ENCODE measurements around the gene SNTA1. TPM values are rescaled to one million over a fixed set of nuclear protein-coding genes. Genes with fewer than 3 reads are reported as not detected.
"Not testable (repeated sequence)": the region's sequence is repeated elsewhere in the genome, so short reads cannot be mapped to it uniquely, and the experiment has no call there.

Gene SNTA1
- total RNA-seq, 2 donors from 2014 or later = 4.5 to 5.7 TPM

GRCh38 chr20:33443006-33443511, 504 bp downstream of the SNTA1 start:
- no peaks in the 10 kb centered on the region for H3K36me3 ChIP-seq
- H3K9me3 ChIP-seq = no peaks in the 10 kb centered on the region
- H3K4me1 ChIP-seq = no peaks in the 10 kb centered on the region
- H3K9ac ChIP-seq (ENCODE audit: low read depth in 2 of 2, low read length in 2 of 2) = peak overlapping the region; percentile 66 to 86
- intact Hi-C loops (cut with DNase I) = no loop called here
- H3K4me3 ChIP-seq = peak overlapping the region; percentile 71
- H3K27ac ChIP-seq = peak overlapping the region; percentile 69
- no peaks in the 10 kb centered on the region for H3K27me3 ChIP-seq
- peak; percentile 29 for DNase-seq
- no peak for TF ChIP-seq CTCF (IDR thresholded peaks at IDR 0.05)

GRCh38 chr20:33442136-33443005, 1.2 kb downstream of the SNTA1 start:
- Histone ChIP-seq H3K36me3 (no peaks in the 10 kb centered on the region), H3K9me3 (no peaks in the 10 kb centered on the region), H3K9ac (ENCODE audit: low read depth in 2 of 2, low read length in 2 of 2) (peak overlapping the region; percentile 66 to 86), H3K27me3 (no peaks in the 10 kb centered on the region), H3K27ac (no peak overlapping the region), H3K4me1 (no peaks in the 10 kb centered on the region), H3K4me3 (peak overlapping the region; percentile 71)
- no peak for TF ChIP-seq CTCF (IDR thresholded peaks at IDR 0.05)
- intact Hi-C loops (cut with DNase I) = no loop called here
- DNase-seq = no peak

- no peaks in the 10 kb centered on the region for H3K27me3 ChIP-seq
- no peaks in the 10 kb centered on the region for H3K36me3 ChIP-seq
- no peak overlapping the region for H3K9ac ChIP-seq (ENCODE audit: low read depth in 2 of 2, low read length in 2 of 2)
- no peak for TF ChIP-seq CTCF (IDR thresholded peaks at IDR 0.05)
- no peak for DNase-seq
- H3K9me3 ChIP-seq = no peaks in the 10 kb centered on the region
- no peak overlapping the region for H3K27ac ChIP-seq
- no peaks in the 10 kb centered on the region for H3K4me1 ChIP-seq
- intact Hi-C loops (cut with DNase I) = no loop called here
- H3K4me3 ChIP-seq = no peak overlapping the region
These were observed 2.2 kb downstream of the SNTA1 start for GRCh38 chr20:33441142-33441955.

- H3K27me3 ChIP-seq; H3K9me3 ChIP-seq; H3K36me3 ChIP-seq; H3K4me1 ChIP-seq; H3K9ac ChIP-seq (ENCODE audit: low read depth in 2 of 2, low read length in 2 of 2); H3K4me3 ChIP-seq; intact Hi-C loops (cut with DNase I); H3K27ac ChIP-seq; DNase-seq: not testable (repeated sequence)
These were observed 3.0 kb downstream of the SNTA1 start for GRCh38 chr20:33440562-33440961.

- no peaks in the 10 kb centered on the region for H3K4me1 ChIP-seq
- no peak for TF ChIP-seq CTCF (IDR thresholded peaks at IDR 0.05)
- no peaks in the 10 kb centered on the region for H3K9me3 ChIP-seq
- intact Hi-C loops (cut with DNase I) = no loop called here
- H3K27me3 ChIP-seq = no peaks in the 10 kb centered on the region
- H3K36me3 ChIP-seq = no peaks in the 10 kb centered on the region
- no peak overlapping the region for H3K4me3 ChIP-seq
- H3K9ac ChIP-seq (ENCODE audit: low read depth in 2 of 2, low read length in 2 of 2) = no peak overlapping the region
- no peak for DNase-seq
- no peak overlapping the region for H3K27ac ChIP-seq
These were observed 5.1 kb downstream of the SNTA1 start for GRCh38 chr20:33438481-33438880.

Measured in colonic mucosa (tissue), 4 donors.